MM.1S (cell line): ENCODE data around the gene PLAAT3.

Experiments used
- CTCF ChIP-seq: fragments of 300-600 bp; sonication (generic); IDR thresholded peaks from 2 replicates; pipeline ENCODE4 v1.5.1; 2016; ENCODE audit warnings: antibody characterized with exemption, low read length, mixed read lengths
- EZH2 ChIP-seq: fragments of 300-600 bp; sonication (generic); optimal IDR thresholded peaks from 2 replicates; pipeline ENCODE3; 2017; ENCODE audit warnings: low read depth, mild to moderate bottlenecking, antibody characterized with exemption, low read length, mixed read lengths
- EZH2phosphoT487 ChIP-seq: fragments of 300-600 bp; sonication (generic); IDR thresholded peaks from 2 replicates; pipeline ENCODE4 v1.6.1; 2018; ENCODE audit warnings: antibody characterized with exemption, low read length

DNA sequence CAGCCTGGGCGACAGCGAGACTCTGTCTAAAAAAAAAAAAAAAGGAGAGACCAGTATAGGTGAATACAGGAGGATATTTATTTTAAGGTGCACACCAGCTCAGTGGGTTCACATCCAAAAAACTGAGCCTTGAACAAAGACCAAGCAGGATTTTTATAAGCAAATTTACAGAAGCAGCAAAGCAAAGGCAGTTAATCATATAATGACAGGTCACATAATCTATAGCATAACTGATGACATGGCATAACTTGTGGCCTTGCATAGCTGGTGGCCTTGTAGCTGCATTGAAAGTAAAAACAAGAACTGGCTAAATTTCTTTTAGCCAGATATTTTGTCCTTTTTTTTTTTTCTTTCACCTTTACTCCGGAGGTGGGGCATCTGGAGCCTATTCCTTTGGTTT, 2.7 kb upstream of the PLAAT3 start:
- TF ChIP-seq CTCF (no peak), EZH2 (no peak), EZH2phosphoT487 (no peak)
